Astrocyte (in vitro differentiated cells and primary cell): ENCODE data around the gene FTO. TPM values are rescaled to one million over a fixed set of nuclear protein-coding genes. Genes with fewer than 3 reads are reported as not detected.

Source experiments
- DNase-seq: peaks from one replicate; pipeline ENCODE4 v3.0.0-alpha.2; 2010; ENCODE audit warnings: low read depth
- FAIRE-seq: peaks from 2 replicates; lab custom pipeline; 2011; peaks lifted over from hg19 to GRCh38; lab: Jason Lieb, UNC
- H2AFZ ChIP-seq: 2 replicates; pipeline ENCODE4 v1.6.0; 2012; ENCODE audit warnings: low read depth, low read length, inconsistent platforms
- H3K27ac ChIP-seq: 2 replicates; pipeline ENCODE4 v1.5.1; 2011; ENCODE audit warnings: low read depth, low read length, inconsistent platforms
- H3K27me3 ChIP-seq: 2 replicates; pipeline ENCODE4 v1.6.0; 2011; ENCODE audit warnings: low read length, inconsistent platforms; ENCODE audit not compliant: insufficient read depth
- H3K36me3 ChIP-seq: 2 replicates; pipeline ENCODE4 v1.5.1; 2011; ENCODE audit warnings: low read length, inconsistent platforms; ENCODE audit not compliant: insufficient read depth
- H3K4me1 ChIP-seq: 2 replicates; pipeline ENCODE4 v1.5.1; 2011; ENCODE audit warnings: low read length, inconsistent platforms; ENCODE audit not compliant: insufficient read depth
- H3K4me2 ChIP-seq: 2 replicates; pipeline ENCODE4 v1.6.0; 2012; ENCODE audit warnings: low read length, inconsistent platforms
- H3K4me3 ChIP-seq: 2 replicates; pipeline ENCODE4 v1.5.1; 2011; ENCODE audit warnings: low read depth, mild to moderate bottlenecking, low read length, inconsistent platforms; ENCODE audit not compliant: insufficient read depth
- H3K79me2 ChIP-seq: 2 replicates; pipeline ENCODE4 v1.6.0; 2012; ENCODE audit warnings: mild to moderate bottlenecking, low read length, inconsistent platforms; ENCODE audit not compliant: insufficient read depth
- H3K9ac ChIP-seq: 2 replicates; pipeline ENCODE4 v1.6.0; 2012; ENCODE audit warnings: mild to moderate bottlenecking, low read length, inconsistent platforms
- H3K9me3 ChIP-seq: 2 replicates; pipeline ENCODE4 v1.5.1; 2012; ENCODE audit warnings: low read depth, mild to moderate bottlenecking, low read length, inconsistent platforms; ENCODE audit not compliant: insufficient read depth
- H4K20me1 ChIP-seq: 2 replicates; pipeline ENCODE4 v1.6.0; 2012; ENCODE audit warnings: low read length, inconsistent platforms; ENCODE audit not compliant: insufficient read depth
- H3K27ac Mint-ChIP-seq: one replicate; pipeline ENCODE4 v1.8.0; 2021; ENCODE audit warnings: mild to moderate bottlenecking, mixed read lengths; ENCODE audit not compliant: unreplicated experiment
- H3K27me3 Mint-ChIP-seq: one replicate; pipeline ENCODE4 v1.8.0; 2021; ENCODE audit warnings: low read depth, mixed read lengths; ENCODE audit not compliant: unreplicated experiment
- H3K36me3 Mint-ChIP-seq: one replicate; pipeline ENCODE4 v1.8.0; 2021; ENCODE audit warnings: low read depth, mixed read lengths; ENCODE audit not compliant: unreplicated experiment
- H3K4me1 Mint-ChIP-seq: one replicate; pipeline ENCODE4 v1.8.0; 2021; ENCODE audit warnings: low read depth, mixed read lengths; ENCODE audit not compliant: unreplicated experiment
- H3K4me3 Mint-ChIP-seq: one replicate; pipeline ENCODE4 v1.8.0; 2021; ENCODE audit warnings: mild to moderate bottlenecking, moderate library complexity, mixed read lengths; ENCODE audit not compliant: unreplicated experiment
- H3K9me3 Mint-ChIP-seq: one replicate; pipeline ENCODE4 v1.8.0; 2021; ENCODE audit warnings: mild to moderate bottlenecking, mixed read lengths; ENCODE audit not compliant: unreplicated experiment
- EZH2 ChIP-seq: IDR thresholded peaks from 2 replicates; pipeline ENCODE4 v1.6.1; 2012; ENCODE audit warnings: mild to moderate bottlenecking, low read length, inconsistent platforms; ENCODE audit not compliant: insufficient read depth
- total RNA-seq: library from RNA; stranded (reverse); gene quantifications from 2 replicates; pipeline ENCODE4 v1.2.1, GENCODE V29; 2021
- TF ChIP-seq, protein P1 (sequence below): IDR thresholded peaks from 2 replicates; pipeline ENCODE4 v1.5.1; 2011; ENCODE audit warnings: low read depth, mild to moderate bottlenecking, inconsistent platforms, low read length, moderate library complexity; ENCODE audit not compliant: insufficient read depth

FTO gene
- total RNA-seq, 1 donor from 2014 or later, result 73.1 TPM

DNA sequence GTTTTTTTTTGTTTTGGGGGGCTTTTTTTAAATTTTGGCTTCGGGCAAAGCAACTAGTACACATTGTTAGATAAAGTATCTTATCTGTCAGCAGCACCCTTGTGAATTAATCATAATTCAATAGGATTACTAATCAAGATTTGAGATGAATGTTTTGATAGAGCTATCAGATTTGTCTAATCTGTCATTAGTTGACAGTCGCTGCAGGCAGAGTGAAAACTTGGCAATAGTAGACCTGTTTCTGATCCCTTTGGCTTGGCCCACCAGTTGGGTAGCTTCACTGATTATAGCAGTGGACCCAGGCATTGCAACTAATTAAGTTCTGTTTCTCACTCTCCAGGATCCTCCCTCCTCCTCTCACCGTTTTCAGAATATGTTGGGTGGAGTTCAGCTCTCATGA, 324.0 kb downstream of the FTO start:
- peak overlapping the region; percentile 50 for H3K9ac ChIP-seq
- Mint-ChIP-seq H3K36me3 (peaks cover 9% of the 10 kb centered on the region), H3K4me3 (no peak overlapping the region), H3K4me1 (peaks cover 6% of the 10 kb centered on the region), H3K27ac (no peak overlapping the region), H3K9me3 (peaks cover 7% of the 10 kb centered on the region), H3K27me3 (no peaks in the 10 kb centered on the region)
- no peaks in the 10 kb centered on the region for H3K27me3 ChIP-seq
- no peaks in the 10 kb centered on the region for H4K20me1 ChIP-seq
- no peaks in the 10 kb centered on the region for H3K36me3 ChIP-seq
- FAIRE-seq (no peak), DNase-seq (no peak)
- H3K4me3 ChIP-seq, result no peak overlapping the region
- peaks cover 22% of the 10 kb centered on the region for H3K4me1 ChIP-seq
- H3K4me2 ChIP-seq, result peak overlapping the region; percentile 67
- no peaks in the 10 kb centered on the region for H3K9me3 ChIP-seq
- TF ChIP-seq, protein P1, sequence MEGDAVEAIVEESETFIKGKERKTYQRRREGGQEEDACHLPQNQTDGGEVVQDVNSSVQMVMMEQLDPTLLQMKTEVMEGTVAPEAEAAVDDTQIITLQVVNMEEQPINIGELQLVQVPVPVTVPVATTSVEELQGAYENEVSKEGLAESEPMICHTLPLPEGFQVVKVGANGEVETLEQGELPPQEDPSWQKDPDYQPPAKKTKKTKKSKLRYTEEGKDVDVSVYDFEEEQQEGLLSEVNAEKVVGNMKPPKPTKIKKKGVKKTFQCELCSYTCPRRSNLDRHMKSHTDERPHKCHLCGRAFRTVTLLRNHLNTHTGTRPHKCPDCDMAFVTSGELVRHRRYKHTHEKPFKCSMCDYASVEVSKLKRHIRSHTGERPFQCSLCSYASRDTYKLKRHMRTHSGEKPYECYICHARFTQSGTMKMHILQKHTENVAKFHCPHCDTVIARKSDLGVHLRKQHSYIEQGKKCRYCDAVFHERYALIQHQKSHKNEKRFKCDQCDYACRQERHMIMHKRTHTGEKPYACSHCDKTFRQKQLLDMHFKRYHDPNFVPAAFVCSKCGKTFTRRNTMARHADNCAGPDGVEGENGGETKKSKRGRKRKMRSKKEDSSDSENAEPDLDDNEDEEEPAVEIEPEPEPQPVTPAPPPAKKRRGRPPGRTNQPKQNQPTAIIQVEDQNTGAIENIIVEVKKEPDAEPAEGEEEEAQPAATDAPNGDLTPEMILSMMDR, result no peak
- TF ChIP-seq EZH2, result no peak
- no peak overlapping the region for H2AFZ ChIP-seq
- H3K79me2 ChIP-seq, result no peaks in the 10 kb centered on the region
- peak overlapping the region; percentile 65 for H3K27ac ChIP-seq

DNA sequence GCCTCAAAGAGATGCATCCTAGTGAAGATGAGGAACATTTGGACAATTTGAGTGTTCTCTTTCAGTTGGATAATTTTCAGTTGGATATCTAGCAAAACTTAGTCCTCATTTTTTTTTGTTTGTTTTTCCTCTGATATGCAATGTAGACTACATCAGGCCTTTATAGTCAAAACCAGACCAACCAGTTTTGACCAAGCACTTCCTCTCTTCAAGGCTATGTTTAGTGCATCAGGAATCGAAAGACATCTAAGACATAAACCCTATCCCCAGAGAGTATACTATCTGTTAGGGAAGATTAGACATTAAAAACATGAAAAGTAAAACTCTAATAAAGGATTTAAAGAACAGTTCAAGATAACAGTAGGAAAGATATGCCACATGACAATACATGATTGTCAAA, 326.5 kb downstream of the FTO start:
- no peak overlapping the region for H3K4me3 Mint-ChIP-seq
- no peak overlapping the region for H3K27ac Mint-ChIP-seq
- no peak overlapping the region for H3K4me2 ChIP-seq
- no peak overlapping the region for H3K9ac ChIP-seq
- no peak for DNase-seq
- no peaks in the 10 kb centered on the region for H3K9me3 ChIP-seq
- no peak overlapping the region for H3K27ac ChIP-seq
- H3K4me3 ChIP-seq, result no peak overlapping the region
- H4K20me1 ChIP-seq, result no peaks in the 10 kb centered on the region
- peaks cover 6% of the 10 kb centered on the region for H3K4me1 Mint-ChIP-seq
- no peaks in the 10 kb centered on the region for H3K79me2 ChIP-seq
- TF ChIP-seq EZH2, result no peak
- TF ChIP-seq, protein P1, result no peak
- H3K4me1 ChIP-seq, result peaks cover 22% of the 10 kb centered on the region
- peaks cover 9% of the 10 kb centered on the region for H3K36me3 Mint-ChIP-seq
- no peaks in the 10 kb centered on the region for H3K27me3 Mint-ChIP-seq
- H3K36me3 ChIP-seq, result no peaks in the 10 kb centered on the region
- H3K9me3 Mint-ChIP-seq, result peaks cover 7% of the 10 kb centered on the region
- no peak overlapping the region for H2AFZ ChIP-seq
- H3K27me3 ChIP-seq, result no peaks in the 10 kb centered on the region
- no peak for FAIRE-seq

DNA sequence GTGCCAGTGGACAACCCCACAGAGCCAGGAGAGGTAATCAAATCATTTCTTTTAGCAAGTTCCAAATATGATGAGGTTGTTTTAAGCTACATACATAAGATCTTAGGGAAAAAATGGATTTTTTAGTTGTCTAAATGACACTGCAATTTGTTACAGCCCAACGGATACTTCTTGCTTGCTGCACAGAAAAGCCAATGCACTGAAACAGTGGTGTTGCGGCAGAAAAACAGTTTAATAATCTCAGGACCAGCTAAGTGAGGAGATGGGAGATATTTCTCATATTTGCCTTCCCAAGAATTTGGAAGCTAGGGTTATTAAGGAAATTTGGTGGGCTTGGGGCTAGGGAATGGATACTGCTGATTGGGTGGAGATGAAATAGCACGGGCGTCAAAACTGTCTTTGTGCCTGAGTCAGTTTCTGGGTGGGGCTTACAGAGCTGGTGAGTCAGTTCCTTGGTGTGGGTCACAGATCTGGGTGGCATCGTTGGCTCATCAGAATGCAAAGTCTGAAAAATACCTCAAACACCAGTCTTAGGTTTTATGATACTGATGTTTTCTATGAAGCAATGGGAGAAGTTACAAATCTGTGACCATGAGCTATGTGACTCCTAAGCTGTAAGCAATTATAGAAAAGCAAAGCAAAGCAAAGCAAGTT, 327.3 kb downstream of the FTO start:
- Histone ChIP-seq H3K4me2 (no peak overlapping the region), H3K36me3 (no peaks in the 10 kb centered on the region), H3K79me2 (no peaks in the 10 kb centered on the region), H3K9ac (no peak overlapping the region), H3K4me1 (peaks cover 20% of the 10 kb centered on the region), H3K9me3 (no peaks in the 10 kb centered on the region), H3K4me3 (no peak overlapping the region), H4K20me1 (no peaks in the 10 kb centered on the region), H3K27me3 (no peaks in the 10 kb centered on the region), H3K27ac (no peak overlapping the region), H2AFZ (no peak overlapping the region)
- DNase-seq (peak; percentile 15), FAIRE-seq (no peak)
- Mint-ChIP-seq H3K9me3 (peaks cover 7% of the 10 kb centered on the region), H3K27ac (no peak overlapping the region), H3K27me3 (no peaks in the 10 kb centered on the region), H3K4me3 (no peak overlapping the region), H3K36me3 (peaks cover 13% of the 10 kb centered on the region), H3K4me1 (peaks cover 6% of the 10 kb centered on the region)
- no peak for TF ChIP-seq EZH2
- TF ChIP-seq, protein P1, result no peak
